ENCODE measurements around the gene RRP1. TPM values are rescaled to one million over a fixed set of nuclear protein-coding genes. Genes with fewer than 3 reads are reported as not detected.

RRP1 gene
- total RNA-seq, 1 donor from 2014 or later, result 19.0 TPM

GRCh38 chr21:43846430-43846829 is 57.1 kb downstream of the RRP1 start:
- TF ChIP-seq, protein P1, sequence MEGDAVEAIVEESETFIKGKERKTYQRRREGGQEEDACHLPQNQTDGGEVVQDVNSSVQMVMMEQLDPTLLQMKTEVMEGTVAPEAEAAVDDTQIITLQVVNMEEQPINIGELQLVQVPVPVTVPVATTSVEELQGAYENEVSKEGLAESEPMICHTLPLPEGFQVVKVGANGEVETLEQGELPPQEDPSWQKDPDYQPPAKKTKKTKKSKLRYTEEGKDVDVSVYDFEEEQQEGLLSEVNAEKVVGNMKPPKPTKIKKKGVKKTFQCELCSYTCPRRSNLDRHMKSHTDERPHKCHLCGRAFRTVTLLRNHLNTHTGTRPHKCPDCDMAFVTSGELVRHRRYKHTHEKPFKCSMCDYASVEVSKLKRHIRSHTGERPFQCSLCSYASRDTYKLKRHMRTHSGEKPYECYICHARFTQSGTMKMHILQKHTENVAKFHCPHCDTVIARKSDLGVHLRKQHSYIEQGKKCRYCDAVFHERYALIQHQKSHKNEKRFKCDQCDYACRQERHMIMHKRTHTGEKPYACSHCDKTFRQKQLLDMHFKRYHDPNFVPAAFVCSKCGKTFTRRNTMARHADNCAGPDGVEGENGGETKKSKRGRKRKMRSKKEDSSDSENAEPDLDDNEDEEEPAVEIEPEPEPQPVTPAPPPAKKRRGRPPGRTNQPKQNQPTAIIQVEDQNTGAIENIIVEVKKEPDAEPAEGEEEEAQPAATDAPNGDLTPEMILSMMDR (IDR thresholded peaks at IDR 0.05), result no peak
- Histone ChIP-seq H3K9me3 (no peaks in the 10 kb centered on the region), H3K4me1 (peaks cover 6% of the 10 kb centered on the region), H3K36me3 (no peaks in the 10 kb centered on the region), H3K27ac (no peak overlapping the region), H3K27me3 (no peaks in the 10 kb centered on the region), H3K4me3 (no peak overlapping the region)
- no peak for DNase-seq
- intact Hi-C loops (cut with DNase I), result no loop called here
- no peak for ATAC-seq

DNA sequence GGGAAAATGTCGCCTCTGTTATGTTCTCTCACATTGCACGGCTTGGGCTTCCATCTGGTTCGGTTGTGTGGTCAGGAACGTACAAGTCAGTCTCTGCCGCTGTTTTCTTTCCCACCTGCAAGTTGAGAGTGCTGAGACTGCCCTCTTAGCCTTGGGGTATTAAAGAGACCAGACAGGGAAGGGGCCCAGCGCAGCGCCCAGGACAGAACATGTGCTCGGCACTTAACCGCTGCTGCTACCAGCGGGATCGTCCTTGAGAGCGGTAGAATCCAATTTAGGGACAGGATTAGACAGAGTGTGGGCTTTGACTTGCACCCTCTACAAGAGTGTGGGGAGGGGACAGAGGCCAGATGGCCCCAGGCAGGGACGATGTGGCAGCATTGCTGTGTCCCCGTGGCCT is 57.9 kb downstream of the RRP1 start:
- H3K27ac ChIP-seq, result no peak overlapping the region
- H3K4me1 ChIP-seq, result peaks cover 6% of the 10 kb centered on the region
- no peaks in the 10 kb centered on the region for H3K9me3 ChIP-seq
- intact Hi-C loops (cut with DNase I), result no loop called here
- H3K36me3 ChIP-seq, result no peaks in the 10 kb centered on the region
- TF ChIP-seq, protein P1 (IDR thresholded peaks at IDR 0.05), result no peak
- ATAC-seq, result no peak
- no peaks in the 10 kb centered on the region for H3K27me3 ChIP-seq
- H3K4me3 ChIP-seq, result no peak overlapping the region
- no peak for DNase-seq

DNA sequence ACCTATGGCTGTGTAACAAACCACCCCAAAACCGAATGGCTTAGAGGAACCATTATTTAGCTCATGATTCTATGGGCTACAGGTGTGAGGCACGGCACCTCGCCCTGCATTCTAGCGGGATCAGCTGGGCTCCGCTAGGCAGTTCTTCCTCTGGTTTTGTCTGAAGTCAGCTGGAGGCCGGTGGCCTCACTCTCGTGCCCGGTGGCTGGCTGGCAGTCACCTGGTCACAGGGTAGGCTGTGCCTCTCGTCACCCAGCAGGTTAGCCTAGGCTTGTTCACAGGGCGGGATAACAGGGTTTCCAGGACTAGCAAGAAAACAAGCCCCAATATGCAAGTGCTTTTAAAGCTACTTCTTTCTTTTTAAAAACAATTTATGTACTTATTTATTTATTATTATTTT is 59.4 kb downstream of the RRP1 start:
- intact Hi-C loops (cut with DNase I), result no loop called here
- H3K9me3 ChIP-seq, result no peaks in the 10 kb centered on the region
- no peaks in the 10 kb centered on the region for H3K36me3 ChIP-seq
- H3K4me3 ChIP-seq, result no peak overlapping the region
- H3K4me1 ChIP-seq, result no peaks in the 10 kb centered on the region
- TF ChIP-seq, protein P1 (IDR thresholded peaks at IDR 0.05), result no peak
- H3K27ac ChIP-seq, result no peak overlapping the region
- no peak for DNase-seq
- H3K27me3 ChIP-seq, result no peaks in the 10 kb centered on the region
- ATAC-seq, result no peak

GRCh38 chr21:43849532-43850299 is 60.3 kb downstream of the RRP1 start:
- TF ChIP-seq, protein P1 (IDR thresholded peaks at IDR 0.05), result no peak
- intact Hi-C loops (cut with DNase I), result no loop called here
- Histone ChIP-seq H3K4me1 (no peaks in the 10 kb centered on the region), H3K27me3 (no peaks in the 10 kb centered on the region), H3K9me3 (no peaks in the 10 kb centered on the region), H3K27ac (no peak overlapping the region), H3K36me3 (no peaks in the 10 kb centered on the region), H3K4me3 (no peak overlapping the region)
- peak; percentile 56 for ATAC-seq
- no peak for DNase-seq

DNA sequence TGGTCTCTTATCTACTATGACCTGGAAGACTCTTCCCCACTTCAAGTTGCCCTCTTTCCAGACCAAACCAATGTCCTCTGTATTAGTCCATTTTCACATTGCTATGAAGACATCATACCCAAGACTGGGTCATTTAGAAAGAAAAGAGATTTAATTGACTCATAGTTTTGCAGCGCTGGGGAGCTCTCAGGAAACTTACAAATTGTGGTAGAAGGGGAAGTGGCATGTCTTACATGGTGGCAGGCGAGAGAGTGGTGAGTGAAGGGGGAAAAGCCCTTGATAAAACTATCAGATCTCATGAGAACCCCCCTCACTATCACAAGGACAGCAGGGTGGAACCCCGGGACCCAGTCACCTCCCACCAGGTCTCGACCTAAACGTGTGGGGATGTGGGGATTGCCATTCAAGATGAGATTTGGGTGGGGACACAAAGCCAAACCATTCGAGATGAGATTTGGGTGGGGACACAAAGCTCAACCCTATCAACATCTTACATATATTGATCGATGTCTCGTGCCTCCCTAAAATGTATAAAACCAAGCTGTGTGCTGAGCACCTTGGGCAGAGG is 61.4 kb downstream of the RRP1 start:
- Histone ChIP-seq H3K4me1 (no peaks in the 10 kb centered on the region), H3K27me3 (no peaks in the 10 kb centered on the region), H3K27ac (no peak overlapping the region), H3K36me3 (no peaks in the 10 kb centered on the region), H3K9me3 (no peaks in the 10 kb centered on the region), H3K4me3 (no peak overlapping the region)
- intact Hi-C loops (cut with DNase I), result no loop called here
- ATAC-seq (no peak), DNase-seq (no peak)
- TF ChIP-seq, protein P1 (IDR thresholded peaks at IDR 0.05), result no peak

Data from upper lobe of right lung (tissue), 1 donor.